Measurements from ENCODE around the gene GPR25.
"Not testable (repeated sequence)": the region's sequence is repeated elsewhere in the genome, so short reads cannot be mapped to it uniquely, and the experiment has no call there.

GPR25 gene

GRCh38 chr1:200908191-200908868 lies 35.5 kb downstream of the GPR25 start:
- ChIA-PET POLR2A (no interaction called here), CTCF (interaction anchor here (0.6 to 2.3 kb wide), 3 partner anchors 9 to 316 kb away, joined by 3 to 6 read pairs (median 3); no protein-coding TSS in a partner anchor)
- no peaks in the 10 kb centered on the region for H3K36me3 ChIP-seq (ENCODE audit: control insufficient read depth in 4 of 4, insufficient read depth in 4 of 4, low read length in 3 of 4)
- DNase-seq: no peak
- no peak overlapping the region for H3K4me3 ChIP-seq (ENCODE audit: control insufficient read depth in 1 of 7, extremely low read depth in 1 of 7, insufficient read depth in 4 of 7, low read depth in 2 of 7, low read length in 6 of 7)
- no peak overlapping the region for H3K27ac ChIP-seq (ENCODE audit: insufficient read depth in 1 of 2, low read depth in 1 of 2, low read length in 2 of 2, poor library complexity in 1 of 2, severe bottlenecking in 2 of 2)
- H3K9me3 ChIP-seq (ENCODE audit: control extremely low read depth in 1 of 5, control insufficient read depth in 4 of 5, insufficient read depth in 2 of 5, low read depth in 1 of 5, low read length in 4 of 5): no peaks in the 10 kb centered on the region
- H3K27me3 ChIP-seq (replicated peaks in 2 of 5; ENCODE audit: control insufficient read depth in 4 of 5, insufficient read depth in 5 of 5, low read length in 4 of 5): no peaks in the 10 kb centered on the region
- peaks cover 0 to 14% (median 0%) of the 10 kb centered on the region in 4 experiments for H3K4me1 ChIP-seq (ENCODE audit: control extremely low read depth in 1 of 4, control insufficient read depth in 4 of 4, insufficient read depth in 4 of 4, low read length in 3 of 4)
- WGBS (ENCODE audit: insufficient coverage): 89% methylated on average over 6 of the region's 6 CpGs

- Histone ChIP-seq H3K9me3 (ENCODE audit: control extremely low read depth in 1 of 5, control insufficient read depth in 4 of 5, insufficient read depth in 2 of 5, low read depth in 1 of 5, low read length in 4 of 5) (no peaks in the 10 kb centered on the region), H3K36me3 (ENCODE audit: control insufficient read depth in 4 of 4, insufficient read depth in 4 of 4, low read length in 3 of 4) (no peaks in the 10 kb centered on the region), H3K27me3 (replicated peaks in 2 of 5; ENCODE audit: control insufficient read depth in 4 of 5, insufficient read depth in 5 of 5, low read length in 4 of 5) (no peaks in the 10 kb centered on the region), H3K4me3 (ENCODE audit: control insufficient read depth in 1 of 7, extremely low read depth in 1 of 7, insufficient read depth in 4 of 7, low read depth in 2 of 7, low read length in 6 of 7) (no peak overlapping the region), H3K4me1 (ENCODE audit: control extremely low read depth in 1 of 4, control insufficient read depth in 4 of 4, insufficient read depth in 4 of 4, low read length in 3 of 4) (peaks cover 0 to 14% (median 0%) of the 10 kb centered on the region in 4 experiments), H3K27ac (ENCODE audit: insufficient read depth in 1 of 2, low read depth in 1 of 2, low read length in 2 of 2, poor library complexity in 1 of 2, severe bottlenecking in 2 of 2) (no peak overlapping the region)
- DNase-seq: no peak
- 71% methylated on average over 5 of the region's 5 CpGs for WGBS (ENCODE audit: insufficient coverage)
- ChIA-PET POLR2A (interaction anchor here (1.0 kb wide), 1 partner anchor 18 kb away, joined by 3 read pairs; no protein-coding TSS in a partner anchor), CTCF (interaction anchor here (2.3 kb wide), 1 partner anchor 20 kb away, joined by 6 read pairs; no protein-coding TSS in a partner anchor)
These were observed 36.3 kb downstream of the GPR25 start for GRCh38 chr1:200909071-200909470.

- peaks cover 0 to 14% (median 0%) of the 10 kb centered on the region in 4 experiments for H3K4me1 ChIP-seq (ENCODE audit: control extremely low read depth in 1 of 4, control insufficient read depth in 4 of 4, insufficient read depth in 4 of 4, low read length in 3 of 4)
- H3K9me3 ChIP-seq (ENCODE audit: control extremely low read depth in 1 of 5, control insufficient read depth in 4 of 5, insufficient read depth in 2 of 5, low read depth in 1 of 5, low read length in 4 of 5): no peaks in the 10 kb centered on the region
- H3K36me3 ChIP-seq (ENCODE audit: control insufficient read depth in 4 of 4, insufficient read depth in 4 of 4, low read length in 3 of 4): no peaks in the 10 kb centered on the region
- CTCF ChIA-PET: no interaction called here
- H3K27ac ChIP-seq (ENCODE audit: insufficient read depth in 1 of 2, low read depth in 1 of 2, low read length in 2 of 2, poor library complexity in 1 of 2, severe bottlenecking in 2 of 2): no peak overlapping the region
- POLR2A ChIA-PET: interaction anchor here (1.0 kb wide), 1 partner anchor 19 kb away, joined by 3 read pairs; no protein-coding TSS in a partner anchor
- H3K27me3 ChIP-seq (replicated peaks in 2 of 5; ENCODE audit: control insufficient read depth in 4 of 5, insufficient read depth in 5 of 5, low read length in 4 of 5): no peaks in the 10 kb centered on the region
- DNase-seq: no peak
- 80% methylated on average over 1 of the region's 4 CpGs for WGBS (ENCODE audit: insufficient coverage)
- no peak overlapping the region for H3K4me3 ChIP-seq (ENCODE audit: control insufficient read depth in 1 of 7, extremely low read depth in 1 of 7, insufficient read depth in 4 of 7, low read depth in 2 of 7, low read length in 6 of 7)
These were observed 37.0 kb downstream of the GPR25 start for GRCh38 chr1:200909757-200910239.

- Histone ChIP-seq H3K36me3 (ENCODE audit: control insufficient read depth in 4 of 4, insufficient read depth in 4 of 4, low read length in 3 of 4) (no peaks in the 10 kb centered on the region), H3K27ac (ENCODE audit: insufficient read depth in 1 of 2, low read depth in 1 of 2, low read length in 2 of 2, poor library complexity in 1 of 2, severe bottlenecking in 2 of 2) (no peak overlapping the region), H3K4me1 (ENCODE audit: control extremely low read depth in 1 of 4, control insufficient read depth in 4 of 4, insufficient read depth in 4 of 4, low read length in 3 of 4) (peaks cover 0 to 8% (median 0%) of the 10 kb centered on the region in 4 experiments), H3K9me3 (ENCODE audit: control extremely low read depth in 1 of 5, control insufficient read depth in 4 of 5, insufficient read depth in 2 of 5, low read depth in 1 of 5, low read length in 4 of 5) (no peaks in the 10 kb centered on the region), H3K27me3 (replicated peaks in 2 of 5; ENCODE audit: control insufficient read depth in 4 of 5, insufficient read depth in 5 of 5, low read length in 4 of 5) (no peaks in the 10 kb centered on the region), H3K4me3 (ENCODE audit: control insufficient read depth in 1 of 7, extremely low read depth in 1 of 7, insufficient read depth in 4 of 7, low read depth in 2 of 7, low read length in 6 of 7) (no peak overlapping the region)
- no peak for DNase-seq
- 98% methylated on average over 19 of the region's 24 CpGs for WGBS (ENCODE audit: insufficient coverage)
- POLR2A ChIA-PET: no interaction called here
- CTCF ChIA-PET: no interaction called here
These were observed 38.6 kb downstream of the GPR25 start for GRCh38 chr1:200911361-200911760.

GRCh38 chr1:200911936-200912335 lies 39.2 kb downstream of the GPR25 start:
- H3K27me3 ChIP-seq (replicated peaks in 2 of 5; ENCODE audit: control insufficient read depth in 4 of 5, insufficient read depth in 5 of 5, low read length in 4 of 5); DNase-seq; H3K4me1 ChIP-seq (ENCODE audit: control extremely low read depth in 1 of 4, control insufficient read depth in 4 of 4, insufficient read depth in 4 of 4, low read length in 3 of 4); H3K27ac ChIP-seq (ENCODE audit: insufficient read depth in 1 of 2, low read depth in 1 of 2, low read length in 2 of 2, poor library complexity in 1 of 2, severe bottlenecking in 2 of 2); CTCF ChIA-PET; H3K36me3 ChIP-seq (ENCODE audit: control insufficient read depth in 4 of 4, insufficient read depth in 4 of 4, low read length in 3 of 4); H3K9me3 ChIP-seq (ENCODE audit: control extremely low read depth in 1 of 5, control insufficient read depth in 4 of 5, insufficient read depth in 2 of 5, low read depth in 1 of 5, low read length in 4 of 5); POLR2A ChIA-PET; H3K4me3 ChIP-seq (ENCODE audit: control insufficient read depth in 1 of 7, extremely low read depth in 1 of 7, insufficient read depth in 4 of 7, low read depth in 2 of 7, low read length in 6 of 7): not testable (repeated sequence)
- WGBS (ENCODE audit: insufficient coverage): 98% methylated on average over 7 of the region's 21 CpGs

- CTCF ChIA-PET: no interaction called here
- Histone ChIP-seq H3K9me3 (ENCODE audit: control extremely low read depth in 1 of 5, control insufficient read depth in 4 of 5, insufficient read depth in 2 of 5, low read depth in 1 of 5, low read length in 4 of 5) (no peaks in the 10 kb centered on the region), H3K27me3 (replicated peaks in 2 of 5; ENCODE audit: control insufficient read depth in 4 of 5, insufficient read depth in 5 of 5, low read length in 4 of 5) (no peaks in the 10 kb centered on the region), H3K4me1 (ENCODE audit: control extremely low read depth in 1 of 4, control insufficient read depth in 4 of 4, insufficient read depth in 4 of 4, low read length in 3 of 4) (peaks cover 0 to under 1% (median 0%) of the 10 kb centered on the region in 4 experiments), H3K36me3 (ENCODE audit: control insufficient read depth in 4 of 4, insufficient read depth in 4 of 4, low read length in 3 of 4) (no peaks in the 10 kb centered on the region), H3K4me3 (ENCODE audit: control insufficient read depth in 1 of 7, extremely low read depth in 1 of 7, insufficient read depth in 4 of 7, low read depth in 2 of 7, low read length in 6 of 7) (no peak overlapping the region), H3K27ac (ENCODE audit: insufficient read depth in 1 of 2, low read depth in 1 of 2, low read length in 2 of 2, poor library complexity in 1 of 2, severe bottlenecking in 2 of 2) (no peak overlapping the region)
- DNase-seq: no peak
- POLR2A ChIA-PET: no interaction called here
- 96% methylated on average over 5 of the region's 13 CpGs for WGBS (ENCODE audit: insufficient coverage)
These were observed 40.1 kb downstream of the GPR25 start for GRCh38 chr1:200912737-200913407.

- ChIA-PET CTCF (interaction anchor here (0.9 to 1.6 kb wide), 2 partner anchors 11 to 14 kb away, joined by 3 to 4 read pairs; no protein-coding TSS in a partner anchor), POLR2A (interaction anchor here (0.6 kb wide), 1 partner anchor 347 kb away, joined by 4 read pairs; no protein-coding TSS in a partner anchor)
- Histone ChIP-seq H3K27me3 (replicated peaks in 2 of 5; ENCODE audit: control insufficient read depth in 4 of 5, insufficient read depth in 5 of 5, low read length in 4 of 5) (no peaks in the 10 kb centered on the region), H3K9me3 (ENCODE audit: control extremely low read depth in 1 of 5, control insufficient read depth in 4 of 5, insufficient read depth in 2 of 5, low read depth in 1 of 5, low read length in 4 of 5) (no peaks in the 10 kb centered on the region), H3K27ac (ENCODE audit: insufficient read depth in 1 of 2, low read depth in 1 of 2, low read length in 2 of 2, poor library complexity in 1 of 2, severe bottlenecking in 2 of 2) (no peak overlapping the region), H3K4me1 (ENCODE audit: control extremely low read depth in 1 of 4, control insufficient read depth in 4 of 4, insufficient read depth in 4 of 4, low read length in 3 of 4) (peaks cover 0 to 7% (median 0%) of the 10 kb centered on the region in 4 experiments), H3K4me3 (ENCODE audit: control insufficient read depth in 1 of 7, extremely low read depth in 1 of 7, insufficient read depth in 4 of 7, low read depth in 2 of 7, low read length in 6 of 7) (no peak overlapping the region), H3K36me3 (ENCODE audit: control insufficient read depth in 4 of 4, insufficient read depth in 4 of 4, low read length in 3 of 4) (no peaks in the 10 kb centered on the region)
- DNase-seq: no peak
- 45% methylated on average over 14 of the region's 22 CpGs for WGBS (ENCODE audit: insufficient coverage)
These were observed 43.4 kb downstream of the GPR25 start for GRCh38 chr1:200916152-200916551.

Data from common myeloid progenitor, CD34-positive (primary cell).